ENCODE data around the gene SIN3A.

DNA sequence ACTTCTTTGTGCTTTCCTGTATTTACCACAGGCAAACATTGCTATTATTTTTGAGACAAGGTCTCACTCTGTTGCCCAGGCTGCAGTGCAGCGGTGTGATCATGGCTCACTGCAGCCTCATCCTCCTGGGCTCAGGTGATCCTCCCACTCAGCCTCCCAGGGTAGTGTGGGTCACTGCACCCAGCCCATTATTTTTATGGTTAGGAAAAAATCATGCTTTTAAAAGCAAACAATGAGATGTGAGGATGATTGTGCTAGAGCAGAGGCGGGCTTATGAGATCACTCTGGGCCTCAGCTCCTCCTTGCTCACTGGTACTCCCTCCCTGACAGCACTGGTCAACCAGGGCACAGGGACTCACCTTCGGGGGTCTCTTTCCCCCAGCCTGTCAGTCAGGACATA is 85.3 kb downstream of the SIN3A start:
- TF ChIP-seq, protein P1, sequence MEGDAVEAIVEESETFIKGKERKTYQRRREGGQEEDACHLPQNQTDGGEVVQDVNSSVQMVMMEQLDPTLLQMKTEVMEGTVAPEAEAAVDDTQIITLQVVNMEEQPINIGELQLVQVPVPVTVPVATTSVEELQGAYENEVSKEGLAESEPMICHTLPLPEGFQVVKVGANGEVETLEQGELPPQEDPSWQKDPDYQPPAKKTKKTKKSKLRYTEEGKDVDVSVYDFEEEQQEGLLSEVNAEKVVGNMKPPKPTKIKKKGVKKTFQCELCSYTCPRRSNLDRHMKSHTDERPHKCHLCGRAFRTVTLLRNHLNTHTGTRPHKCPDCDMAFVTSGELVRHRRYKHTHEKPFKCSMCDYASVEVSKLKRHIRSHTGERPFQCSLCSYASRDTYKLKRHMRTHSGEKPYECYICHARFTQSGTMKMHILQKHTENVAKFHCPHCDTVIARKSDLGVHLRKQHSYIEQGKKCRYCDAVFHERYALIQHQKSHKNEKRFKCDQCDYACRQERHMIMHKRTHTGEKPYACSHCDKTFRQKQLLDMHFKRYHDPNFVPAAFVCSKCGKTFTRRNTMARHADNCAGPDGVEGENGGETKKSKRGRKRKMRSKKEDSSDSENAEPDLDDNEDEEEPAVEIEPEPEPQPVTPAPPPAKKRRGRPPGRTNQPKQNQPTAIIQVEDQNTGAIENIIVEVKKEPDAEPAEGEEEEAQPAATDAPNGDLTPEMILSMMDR (IDR thresholded peaks at IDR 0.05) = no peak
- no peak for TF ChIP-seq POLR2A (IDR thresholded peaks at IDR 0.05)

Data from Peyer's patch (tissue), 4 donors.